BE2C (cell line): ENCODE data around the gene HDAC1.
"Not testable (repeated sequence)": the region's sequence is repeated elsewhere in the genome, so short reads cannot be mapped to it uniquely, and the experiment has no call there.

ENCODE experiments used
- DNase-seq: peaks from one replicate; pipeline ENCODE4 v3.0.0-alpha.2; 2020
- H3K27me3 ChIP-seq: fragments of 250-450 bp; sonication (Bioruptor Pico); 2 replicates; pipeline ENCODE4 v1.5.1; 2020; ENCODE audit warnings: mild to moderate bottlenecking
- H3K36me3 ChIP-seq: fragments of 250-450 bp; sonication (Bioruptor Pico); 2 replicates; pipeline ENCODE4 v1.5.1; 2020; ENCODE audit warnings: mild to moderate bottlenecking
- H3K4me1 ChIP-seq: fragments of 250-450 bp; sonication (Bioruptor Pico); 2 replicates; pipeline ENCODE4 v1.5.1; 2020
- H3K4me3 ChIP-seq: 2 replicates; pipeline ENCODE4 v1.5.1; 2011; ENCODE audit warnings: low read depth, low read length
- H3K9me3 ChIP-seq: fragments of 250-450 bp; sonication (Bioruptor Pico); 2 replicates; pipeline ENCODE4 v1.5.1; 2020
- CTCF ChIP-seq: IDR thresholded peaks from 2 replicates; pipeline ENCODE4 v1.5.1; 2012; ENCODE audit warnings: mild to moderate bottlenecking, low read depth, low read length

The HDAC1 gene

GRCh38 chr1:32273391-32274208 lies 18.3 kb upstream of the HDAC1 start:
- H3K9me3 ChIP-seq, result no peaks in the 10 kb centered on the region
- H3K27me3 ChIP-seq, result peaks cover 9% of the 10 kb centered on the region; the same call in 1 of the 2 replicates
- H3K4me3 ChIP-seq, result no peak overlapping the region
- H3K36me3 ChIP-seq, result no peaks in the 10 kb centered on the region
- TF ChIP-seq CTCF, result no peak
- DNase-seq, result no peak
- H3K4me1 ChIP-seq, result no peaks in the 10 kb centered on the region

GRCh38 chr1:32274646-32275340 lies 17.1 kb upstream of the HDAC1 start:
- H3K4me1 ChIP-seq, result no peaks in the 10 kb centered on the region
- DNase-seq, result no peak
- H3K36me3 ChIP-seq, result no peaks in the 10 kb centered on the region
- no peak for TF ChIP-seq CTCF
- no peak overlapping the region for H3K4me3 ChIP-seq
- peaks cover 9% of the 10 kb centered on the region; the same call in 1 of the 2 replicates for H3K27me3 ChIP-seq
- no peaks in the 10 kb centered on the region for H3K9me3 ChIP-seq

GRCh38 chr1:32275424-32275823 lies 16.5 kb upstream of the HDAC1 start:
- H3K4me3 ChIP-seq, result no peak overlapping the region
- H3K27me3 ChIP-seq, result peaks cover 9% of the 10 kb centered on the region; the same call in 1 of the 2 replicates
- H3K9me3 ChIP-seq, result no peaks in the 10 kb centered on the region
- no peak for TF ChIP-seq CTCF
- H3K4me1 ChIP-seq, result no peaks in the 10 kb centered on the region
- DNase-seq, result no peak
- no peaks in the 10 kb centered on the region for H3K36me3 ChIP-seq

GRCh38 chr1:32276032-32276782 lies 15.7 kb upstream of the HDAC1 start:
- Histone ChIP-seq H3K4me3 (no peak overlapping the region), H3K36me3 (no peaks in the 10 kb centered on the region), H3K4me1 (no peaks in the 10 kb centered on the region), H3K27me3 (peaks cover 9% of the 10 kb centered on the region; the same call in 1 of the 2 replicates), H3K9me3 (no peaks in the 10 kb centered on the region)
- TF ChIP-seq CTCF, result no peak
- no peak for DNase-seq

GRCh38 chr1:32284777-32285176 lies 7.1 kb upstream of the HDAC1 start:
- not testable (repeated sequence) for H3K9me3 ChIP-seq, H3K4me1 ChIP-seq, DNase-seq, H3K27me3 ChIP-seq, H3K4me3 ChIP-seq, H3K36me3 ChIP-seq

GRCh38 chr1:32285658-32286057 lies 6.2 kb upstream of the HDAC1 start:
- Histone ChIP-seq H3K27me3 (no peaks in the 10 kb centered on the region), H3K9me3 (no peaks in the 10 kb centered on the region), H3K4me3 (no peak overlapping the region), H3K4me1 (no peaks in the 10 kb centered on the region), H3K36me3 (no peaks in the 10 kb centered on the region)
- no peak for TF ChIP-seq CTCF
- DNase-seq, result no peak
